ENCODE measurements around the gene EPAS1.

GRCh38 chr2:46290078-46290477 is 7.1 kb upstream of the EPAS1 start:
- no peak for TF ChIP-seq ELF4 (IDR thresholded peaks at IDR 0.05)
- TF ChIP-seq FOXM1 (IDR thresholded peaks at IDR 0.05; ENCODE audit: borderline replicate concordance), result no peak
- TF ChIP-seq ARNT (IDR thresholded peaks at IDR 0.05), result no peak
- no peak for TF ChIP-seq FOXK2 (IDR thresholded peaks at IDR 0.05)
- no peak for TF ChIP-seq SP1 (IDR thresholded peaks at IDR 0.05)
- no peak for TF ChIP-seq BHLHE40 (IDR thresholded peaks at IDR 0.05; ENCODE audit: borderline replicate concordance)
- TF ChIP-seq TARDBP (IDR thresholded peaks at IDR 0.05), result no peak
- no peak for TF ChIP-seq FOXA1 (IDR thresholded peaks at IDR 0.05)
- no peak for TF ChIP-seq PKNOX1 (IDR thresholded peaks at IDR 0.05)
- no peak for TF ChIP-seq ZNF384 (IDR thresholded peaks at IDR 0.05)

Measured in HEK293T (cell line).